SK-N-SH (cell line): ENCODE data around the gene HYAL2. TPM values are rescaled to one million over a fixed set of nuclear protein-coding genes. Genes with fewer than 3 reads are reported as not detected.

Source experiments
- CTCF ChIA-PET: fragments of 300-600, 350-600 bp; formaldehyde crosslinking; extraction: SDS; loops from one replicate; lab custom pipeline; 2021; lab: Yijun Ruan, JAX
- POLR2A ChIA-PET: fragments of 350-600 bp; sonication (Branson Sonifier 250); formaldehyde crosslinking; extraction: SDS; loops from one replicate; lab custom pipeline; 2020; ENCODE audit warnings: antibody characterized with exemption, inconsistent platforms; lab: Yijun Ruan, JAX
- DNase-seq: peaks from one replicate; pipeline ENCODE4 v3.0.0; 2012
- H2AFZ ChIP-seq: fragments of 200-600 bp; sonication (generic); 2 replicates; pipeline ENCODE4 v1.8.1; 2016; ENCODE audit warnings: antibody characterized with exemption, mild to moderate bottlenecking, low read depth
- H3F3A ChIP-seq: fragments of 200-600 bp; sonication (generic); replicated peaks from 2 replicates; pipeline ENCODE3; 2016; ENCODE audit warnings: antibody characterized with exemption, mild to moderate bottlenecking; ENCODE audit not compliant: insufficient read depth
- H3K27ac ChIP-seq, 2 experiments: fragments of 200-500 bp in 1 of 2; fragments of 200-600 bp in 1 of 2; sonication (Bioruptor generic) in 1 of 2; sonication (generic), shearing (Covaris generic) in 1 of 2; 2 replicates each; pipeline versions ENCODE4 v1.5.1 to v1.6.1; 2014 to 2016; ENCODE audit warnings: low read depth in 2 of 2, inconsistent platforms in 1 of 2, low read length in 1 of 2, mild to moderate bottlenecking in 1 of 2, mixed read lengths in 1 of 2
- H3K27me3 ChIP-seq: fragments of 200-600 bp; sonication (generic), shearing (Covaris generic); 2 replicates; pipeline ENCODE4 v1.6.1; 2016; ENCODE audit warnings: mixed run types; ENCODE audit not compliant: insufficient read depth
- H3K36me3 ChIP-seq, 2 experiments: fragments of 200-500 bp in 1 of 2; fragments of 200-600 bp in 1 of 2; sonication (Bioruptor generic) in 1 of 2; sonication (generic) in 1 of 2; replicated peaks in 1 of 2; 2 replicates each; pipeline versions ENCODE3 to v1.5.1; 2014 to 2016; ENCODE audit warnings: low read length in 1 of 2, mild to moderate bottlenecking in 1 of 2; ENCODE audit not compliant: insufficient read depth in 2 of 2, control insufficient read depth in 1 of 2
- H3K4me1 ChIP-seq, 2 experiments: fragments of 200-500 bp in 1 of 2; fragments of 200-600 bp in 1 of 2; sonication (Bioruptor generic) in 1 of 2; sonication (generic), shearing (Covaris generic) in 1 of 2; 2 replicates each; pipeline versions ENCODE4 v1.5.1 to v1.6.1; 2014 to 2016; ENCODE audit warnings: low read depth in 1 of 2, low read length in 1 of 2, mixed run types in 1 of 2; ENCODE audit not compliant: insufficient read depth in 2 of 2, control insufficient read depth in 1 of 2
- H3K4me2 ChIP-seq: fragments of 200-600 bp; sonication (generic), shearing (Covaris generic); 2 replicates; pipeline ENCODE4 v1.6.1; 2017; ENCODE audit warnings: mixed run types
- H3K4me3 ChIP-seq, 2 experiments: fragments of 200-500 bp in 1 of 2; fragments of 200-600 bp in 1 of 2; sonication (Bioruptor generic) in 1 of 2; sonication (generic), shearing (Covaris generic) in 1 of 2; 2 replicates each; pipeline versions ENCODE4 v1.5.1 to v1.8.1; 2014 to 2016; ENCODE audit warnings: low read depth in 2 of 2, inconsistent platforms in 1 of 2, low read length in 1 of 2, mild to moderate bottlenecking in 1 of 2, mixed read lengths in 1 of 2, moderate library complexity in 1 of 2
- H3K79me2 ChIP-seq: fragments of 200-600 bp; sonication (generic); 2 replicates; pipeline ENCODE4 v1.8.1; 2017; ENCODE audit warnings: mild to moderate bottlenecking; ENCODE audit not compliant: insufficient read depth
- H3K9ac ChIP-seq: fragments of 200-600 bp; sonication (generic); 2 replicates; pipeline ENCODE4 v1.6.1; 2017; ENCODE audit warnings: mixed run types
- H3K9me2 ChIP-seq: fragments of 200-600 bp; sonication (generic); 2 replicates; pipeline ENCODE4 v1.6.1; 2017; ENCODE audit warnings: mixed run types
- H3K9me3 ChIP-seq: fragments of 200-600 bp; sonication (generic); 2 replicates; pipeline ENCODE4 v1.6.1; 2017; ENCODE audit warnings: mixed run types, mild to moderate bottlenecking, moderate library complexity
- H4K20me1 ChIP-seq: fragments of 200-600 bp; sonication (generic); 2 replicates; pipeline ENCODE4 v1.6.1; 2017; ENCODE audit warnings: mild to moderate bottlenecking, mixed run types; ENCODE audit not compliant: insufficient read depth
- EZH2phosphoT487 ChIP-seq: fragments of 200-600 bp; sonication (generic); IDR thresholded peaks from 2 replicates; pipeline ENCODE4 v1.6.1; 2017; ENCODE audit warnings: low read depth, mixed run types, mild to moderate bottlenecking, antibody characterized with exemption, moderate library complexity, borderline replicate concordance
- FOXJ3 ChIP-seq: sonication (generic); formaldehyde crosslinking; IDR thresholded peaks from 2 replicates; pipeline ENCODE4 v1.5.1; 2020; ENCODE audit warnings: mild to moderate bottlenecking, missing genetic modification reagents
- GABPA ChIP-seq: IDR thresholded peaks from 2 replicates; pipeline ENCODE4 v1.4.0; 2012; ENCODE audit warnings: low read depth, mild to moderate bottlenecking
- GATA2 ChIP-seq: sonication (generic); formaldehyde crosslinking; IDR thresholded peaks from 2 replicates; pipeline ENCODE4 v1.5.0; 2020; ENCODE audit warnings: mild to moderate bottlenecking, missing genetic modification reagents
- JUND ChIP-seq: IDR thresholded peaks from 2 replicates; pipeline ENCODE4 v1.4.0; 2012
- MXI1 ChIP-seq: IDR thresholded peaks from 2 replicates; pipeline ENCODE4 v1.6.1; 2012; ENCODE audit warnings: mild to moderate bottlenecking, low read depth, low read length, improper control_type of control experiment
- NRF1 ChIP-seq: IDR thresholded peaks from 2 replicates; pipeline ENCODE4 v1.6.1; 2012; ENCODE audit warnings: low read depth, mild to moderate bottlenecking, low read length
- POLR2AphosphoS5 ChIP-seq: IDR thresholded peaks from 2 replicates; pipeline ENCODE4 v1.6.1; 2012; ENCODE audit warnings: low read depth, low read length
- RXRA ChIP-seq: IDR thresholded peaks from 2 replicates; pipeline ENCODE4 v1.4.0; 2012; ENCODE audit warnings: low read depth, mild to moderate bottlenecking, borderline replicate concordance
- SIN3A ChIP-seq: IDR thresholded peaks from 2 replicates; pipeline ENCODE4 v1.6.1; 2012; ENCODE audit warnings: low read depth, mild to moderate bottlenecking, low read length, moderate library complexity, borderline replicate concordance
- TAF1 ChIP-seq: IDR thresholded peaks from 2 replicates; pipeline ENCODE4 v1.6.1; 2012; ENCODE audit warnings: low read depth, mild to moderate bottlenecking, low read length, moderate library complexity, borderline replicate concordance
- YY1 ChIP-seq: IDR thresholded peaks from 2 replicates; pipeline ENCODE4 v1.4.0; 2012; ENCODE audit warnings: low read depth, mild to moderate bottlenecking
- WGBS: methylation state at CpG from one replicate; pipeline ENCODE4 v1.1.6; 2017; ENCODE audit warnings: low lambda C conversion rate; 5-methylcytosine and 5-hydroxymethylcytosine counted together
- polyA plus RNA-seq, 3 experiments: library from polyadenylated mRNA; depleted of rRNA; stranded (reverse); fragments of >200 nt; gene quantifications; 2 replicates each; pipeline ENCODE4 v1.2.3, GENCODE V29; 2012
- TF ChIP-seq, protein P1 (sequence below): IDR thresholded peaks from 2 replicates; pipeline ENCODE4 v1.4.0; 2012; ENCODE audit warnings: low read depth, borderline replicate concordance
- TF ChIP-seq, protein P2 (sequence below): fragments of 150-350 bp; IDR thresholded peaks from 2 replicates; pipeline ENCODE4 v1.6.1; 2017; ENCODE audit warnings: antibody characterized with exemption, low read length, low read depth, borderline replicate concordance
- TF ChIP-seq, protein P3 (sequence below): fragments of 200-600 bp; sonication (generic); IDR thresholded peaks from 2 replicates; pipeline ENCODE4 v1.6.1; 2017; ENCODE audit warnings: antibody characterized with exemption, mild to moderate bottlenecking, moderate library complexity

HYAL2 gene
- polyA plus RNA-seq, 1 of the 3 experiments (the other 2 are of a cell fraction) = 135 TPM

DNA sequence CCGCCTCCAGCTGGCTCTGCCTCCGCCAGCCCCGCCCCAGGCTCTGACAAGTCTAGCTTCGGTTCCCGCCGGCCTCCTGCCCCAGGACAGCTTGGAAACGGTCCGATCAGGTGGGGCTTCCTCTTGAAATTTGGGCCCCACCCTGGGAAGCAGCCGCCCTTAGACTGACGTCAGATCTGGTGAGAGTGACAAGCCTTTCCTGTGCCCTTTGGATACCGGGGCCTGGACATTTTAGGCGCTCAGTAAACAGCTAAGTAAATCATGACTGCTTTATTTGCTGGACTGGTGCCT, 23.0 kb downstream of the HYAL2 start:
- peaks cover 0 to 6% of the 10 kb centered on the region in 2 experiments for H3K36me3 ChIP-seq
- peak overlapping the region; percentile 80 for H2AFZ ChIP-seq
- H3K27me3 ChIP-seq = no peaks in the 10 kb centered on the region
- TF ChIP-seq NRF1 (no peak), EZH2phosphoT487 (no peak), GABPA (no peak), JUND (no peak)
- TF ChIP-seq, protein P1, sequence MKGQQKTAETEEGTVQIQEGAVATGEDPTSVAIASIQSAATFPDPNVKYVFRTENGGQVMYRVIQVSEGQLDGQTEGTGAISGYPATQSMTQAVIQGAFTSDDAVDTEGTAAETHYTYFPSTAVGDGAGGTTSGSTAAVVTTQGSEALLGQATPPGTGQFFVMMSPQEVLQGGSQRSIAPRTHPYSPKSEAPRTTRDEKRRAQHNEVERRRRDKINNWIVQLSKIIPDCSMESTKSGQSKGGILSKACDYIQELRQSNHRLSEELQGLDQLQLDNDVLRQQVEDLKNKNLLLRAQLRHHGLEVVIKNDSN = no peak
- ChIA-PET CTCF (interaction anchor here (1.2 to 7.7 kb wide), 6 partner anchors 11 to 71 kb away, joined by 3 to 45 read pairs (median 8); partner anchors contain the start of gene LSMEM2), POLR2A (interaction anchor here (0.5 to 1.6 kb wide), 6 partner anchors 13 to 49 kb away, joined by 3 to 6 read pairs (median 4); partner anchors contain the start of gene TUSC2)
- peak overlapping the region; percentile 52 to 66 for H3K4me3 ChIP-seq
- no peaks in the 10 kb centered on the region for H3K9me3 ChIP-seq
- H3F3A ChIP-seq = no peaks in the 10 kb centered on the region
- peak overlapping the region; percentile 86 for H3K4me2 ChIP-seq
- WGBS = 0% methylated on average over 6 of the region's 12 CpGs
- H3K9me2 ChIP-seq = no peaks in the 10 kb centered on the region
- H3K27ac ChIP-seq = peak overlapping the region; percentile 54 to 79; a peak in 3 of 4 replicates
- peaks cover 10 to 38% of the 10 kb centered on the region in 2 experiments; a peak in 2 of 4 replicates for H3K4me1 ChIP-seq
- no peaks in the 10 kb centered on the region for H4K20me1 ChIP-seq
- peak overlapping the region; percentile 62 for H3K9ac ChIP-seq
- no peak for DNase-seq
- H3K79me2 ChIP-seq = peaks cover 7% of the 10 kb centered on the region; the same call in 1 of the 2 replicates

DNA sequence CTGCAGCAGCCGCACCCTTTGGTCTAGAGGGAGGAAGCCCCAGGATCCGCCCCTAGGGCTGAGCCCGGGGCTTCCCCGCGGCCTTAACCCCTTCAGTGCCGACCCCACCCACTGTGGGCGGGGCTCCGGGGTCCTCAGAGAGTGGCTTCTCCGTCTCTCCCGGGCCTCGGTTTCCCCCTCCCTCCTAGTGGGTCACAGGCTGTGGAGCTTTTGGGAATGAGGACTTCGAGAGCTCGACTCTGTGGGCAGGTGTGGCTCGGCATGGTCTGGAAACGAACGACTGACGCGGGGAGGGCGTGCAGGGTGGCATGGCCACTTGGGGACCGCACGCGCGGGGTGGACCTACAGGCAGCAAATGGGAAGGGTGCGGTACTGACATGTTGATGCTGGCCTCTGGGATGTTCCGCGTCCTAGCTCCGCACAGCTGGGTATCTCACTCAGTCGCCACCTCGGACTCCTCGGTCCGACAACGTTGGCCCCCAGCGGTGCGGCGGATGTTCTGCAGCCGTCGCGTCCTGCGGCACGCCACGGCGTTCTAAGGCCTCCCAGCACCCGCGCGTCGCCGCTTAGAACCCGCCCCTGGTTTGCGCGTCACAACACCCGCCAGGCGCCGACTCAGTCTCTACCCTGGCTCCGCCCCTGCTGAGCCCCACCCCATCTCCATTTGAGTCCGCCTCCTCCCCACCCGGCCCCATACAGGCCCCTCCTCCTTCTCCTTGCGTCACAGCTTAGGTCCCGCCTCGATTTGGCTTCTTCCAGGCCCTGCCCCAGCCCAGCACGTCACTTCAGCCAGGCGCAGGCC, 23.5 kb downstream of the HYAL2 start, which contains the start of the genes HYAL3 and NAA80:
TSS of gene HYAL3 (minus strand) at position 570 of the 802 bp plus-strand sequence. CDS start 3,803 bp downstream, outside the sequence.
TSS of gene NAA80 (minus strand) at position 570 of the 802 bp plus-strand sequence. CDS start 1,942 bp downstream, outside the sequence.
- no peaks in the 10 kb centered on the region for H3K9me2 ChIP-seq
- POLR2A ChIA-PET = interaction anchor here (0.5 to 1.6 kb wide), 7 partner anchors 14 to 149 kb away, joined by 3 to 6 read pairs (median 4); partner anchors contain the start of gene TUSC2
- peaks cover 7% of the 10 kb centered on the region; the same call in 1 of the 2 replicates for H3K79me2 ChIP-seq
- peak within 1 kb of the TSS; percentile 79 for H3K9ac ChIP-seq
- no peaks in the 10 kb centered on the region for H3F3A ChIP-seq
- H2AFZ ChIP-seq = peak within 1 kb of the TSS; percentile 98
- peaks cover 10 to 38% of the 10 kb centered on the region in 2 experiments; a peak in 2 of 4 replicates for H3K4me1 ChIP-seq
- peaks cover 0 to 6% of the 10 kb centered on the region in 2 experiments for H3K36me3 ChIP-seq
- no peaks in the 10 kb centered on the region for H3K9me3 ChIP-seq
- H3K27me3 ChIP-seq = no peaks in the 10 kb centered on the region
- WGBS = under 1% methylated on average over 35 of the region's 61 CpGs
- no peak for TF ChIP-seq RXRA
- TF ChIP-seq, protein P2, sequence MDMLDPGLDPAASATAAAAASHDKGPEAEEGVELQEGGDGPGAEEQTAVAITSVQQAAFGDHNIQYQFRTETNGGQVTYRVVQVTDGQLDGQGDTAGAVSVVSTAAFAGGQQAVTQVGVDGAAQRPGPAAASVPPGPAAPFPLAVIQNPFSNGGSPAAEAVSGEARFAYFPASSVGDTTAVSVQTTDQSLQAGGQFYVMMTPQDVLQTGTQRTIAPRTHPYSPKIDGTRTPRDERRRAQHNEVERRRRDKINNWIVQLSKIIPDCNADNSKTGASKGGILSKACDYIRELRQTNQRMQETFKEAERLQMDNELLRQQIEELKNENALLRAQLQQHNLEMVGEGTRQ = no peak
- TF ChIP-seq FOXJ3 = 0 out of 2 replicates have a peak, but pooled peaks have one; percentile 9
- TF ChIP-seq, protein P3, sequence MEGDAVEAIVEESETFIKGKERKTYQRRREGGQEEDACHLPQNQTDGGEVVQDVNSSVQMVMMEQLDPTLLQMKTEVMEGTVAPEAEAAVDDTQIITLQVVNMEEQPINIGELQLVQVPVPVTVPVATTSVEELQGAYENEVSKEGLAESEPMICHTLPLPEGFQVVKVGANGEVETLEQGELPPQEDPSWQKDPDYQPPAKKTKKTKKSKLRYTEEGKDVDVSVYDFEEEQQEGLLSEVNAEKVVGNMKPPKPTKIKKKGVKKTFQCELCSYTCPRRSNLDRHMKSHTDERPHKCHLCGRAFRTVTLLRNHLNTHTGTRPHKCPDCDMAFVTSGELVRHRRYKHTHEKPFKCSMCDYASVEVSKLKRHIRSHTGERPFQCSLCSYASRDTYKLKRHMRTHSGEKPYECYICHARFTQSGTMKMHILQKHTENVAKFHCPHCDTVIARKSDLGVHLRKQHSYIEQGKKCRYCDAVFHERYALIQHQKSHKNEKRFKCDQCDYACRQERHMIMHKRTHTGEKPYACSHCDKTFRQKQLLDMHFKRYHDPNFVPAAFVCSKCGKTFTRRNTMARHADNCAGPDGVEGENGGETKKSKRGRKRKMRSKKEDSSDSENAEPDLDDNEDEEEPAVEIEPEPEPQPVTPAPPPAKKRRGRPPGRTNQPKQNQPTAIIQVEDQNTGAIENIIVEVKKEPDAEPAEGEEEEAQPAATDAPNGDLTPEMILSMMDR = peak; percentile 31
- TF ChIP-seq MXI1 = peak; percentile 80
- peak; percentile 39; the same call in 1 of the 2 replicates for TF ChIP-seq YY1
- TF ChIP-seq GATA2 (CRISPR knock-in tag) = no peak
- TF ChIP-seq POLR2AphosphoS5 = peak; percentile 76
- TF ChIP-seq SIN3A = peak; percentile 14; the same call in 1 of the 2 replicates
- TF ChIP-seq TAF1 = peak; percentile 56; the same call in 1 of the 2 replicates
- TF ChIP-seq NRF1 = peak; percentile 55
- TF ChIP-seq, all 33 proteins: peak for 8
- H3K27ac ChIP-seq = peak within 1 kb of the TSS; percentile 62 to 84; a peak in 3 of 4 replicates
- peak; percentile 99 for DNase-seq
- peak within 1 kb of the TSS; percentile 84 to 87 for H3K4me3 ChIP-seq
- H4K20me1 ChIP-seq = no peaks in the 10 kb centered on the region
- CTCF ChIA-PET = interaction anchor here (0.6 to 7.7 kb wide), 12 partner anchors 10 to 256 kb away, joined by 3 to 45 read pairs (median 5); partner anchors contain the start of gene LSMEM2
- H3K4me2 ChIP-seq = peak within 1 kb of the TSS; percentile 95
